ENCODE data around the gene ITM2B.

ITM2B gene

GRCh38 chr13:48268019-48268418 is 35.0 kb downstream of the ITM2B start:
- Histone ChIP-seq H3K79me2 (ENCODE audit: insufficient read depth, low read length) (no peaks in the 10 kb centered on the region), H3K4me3 (ENCODE audit: insufficient read depth, low read length, poor library complexity, severe bottlenecking) (no peak overlapping the region), H3K9me2 (replicated peaks; ENCODE audit: insufficient read depth, low read length) (no peaks in the 10 kb centered on the region), H3F3A (ENCODE audit: insufficient read depth) (no peaks in the 10 kb centered on the region), H3K9ac (ENCODE audit: low read length) (no peak overlapping the region), H2AFZ (ENCODE audit: low read depth, low read length, severe bottlenecking) (no peak overlapping the region), H4K20me1 (ENCODE audit: low read depth, low read length) (no peaks in the 10 kb centered on the region), H3K4me2 (ENCODE audit: low read depth, low read length, poor library complexity, severe bottlenecking) (no peak overlapping the region), H3K27ac (ENCODE audit: low read depth, low read length) (no peak overlapping the region), H3K27me3 (ENCODE audit: low read length) (no peaks in the 10 kb centered on the region), H3K36me3 (ENCODE audit: low read length) (no peaks in the 10 kb centered on the region; the same call in 1 of the 2 replicates), H3K9me3 (ENCODE audit: insufficient read depth, low read length) (no peaks in the 10 kb centered on the region)
- TF ChIP-seq, protein P1, sequence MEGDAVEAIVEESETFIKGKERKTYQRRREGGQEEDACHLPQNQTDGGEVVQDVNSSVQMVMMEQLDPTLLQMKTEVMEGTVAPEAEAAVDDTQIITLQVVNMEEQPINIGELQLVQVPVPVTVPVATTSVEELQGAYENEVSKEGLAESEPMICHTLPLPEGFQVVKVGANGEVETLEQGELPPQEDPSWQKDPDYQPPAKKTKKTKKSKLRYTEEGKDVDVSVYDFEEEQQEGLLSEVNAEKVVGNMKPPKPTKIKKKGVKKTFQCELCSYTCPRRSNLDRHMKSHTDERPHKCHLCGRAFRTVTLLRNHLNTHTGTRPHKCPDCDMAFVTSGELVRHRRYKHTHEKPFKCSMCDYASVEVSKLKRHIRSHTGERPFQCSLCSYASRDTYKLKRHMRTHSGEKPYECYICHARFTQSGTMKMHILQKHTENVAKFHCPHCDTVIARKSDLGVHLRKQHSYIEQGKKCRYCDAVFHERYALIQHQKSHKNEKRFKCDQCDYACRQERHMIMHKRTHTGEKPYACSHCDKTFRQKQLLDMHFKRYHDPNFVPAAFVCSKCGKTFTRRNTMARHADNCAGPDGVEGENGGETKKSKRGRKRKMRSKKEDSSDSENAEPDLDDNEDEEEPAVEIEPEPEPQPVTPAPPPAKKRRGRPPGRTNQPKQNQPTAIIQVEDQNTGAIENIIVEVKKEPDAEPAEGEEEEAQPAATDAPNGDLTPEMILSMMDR (IDR thresholded peaks at IDR 0.05; ENCODE audit: insufficient read depth, low read length, poor library complexity, severe bottlenecking): no peak
- TF ChIP-seq EZH2phosphoT487 (conservative IDR thresholded peaks at IDR 0.05; ENCODE audit: low read length): no peak

DNA sequence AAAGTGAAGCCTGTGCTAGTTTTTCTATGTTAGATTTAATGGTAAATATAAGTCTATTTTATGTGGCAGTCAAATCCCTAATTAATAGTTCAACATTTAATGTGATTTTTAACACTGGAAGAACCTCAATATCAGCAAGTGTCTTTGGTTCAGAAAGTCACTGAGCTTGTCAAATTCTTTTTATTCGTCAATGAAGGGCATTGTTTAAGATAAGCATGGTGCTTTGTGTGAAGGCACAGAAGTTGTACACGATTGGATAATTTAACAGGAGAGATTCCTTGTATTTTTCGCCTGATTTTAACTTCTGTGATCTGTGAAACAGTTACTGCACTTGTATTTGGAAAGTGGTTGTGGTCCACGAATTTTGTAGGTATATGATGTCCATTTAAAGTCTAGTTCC is 40.3 kb downstream of the ITM2B start:
- H4K20me1 ChIP-seq (ENCODE audit: low read depth, low read length): no peaks in the 10 kb centered on the region
- H3K27ac ChIP-seq (ENCODE audit: low read depth, low read length): no peak overlapping the region
- no peaks in the 10 kb centered on the region for H3K9me2 ChIP-seq (replicated peaks; ENCODE audit: insufficient read depth, low read length)
- no peak overlapping the region for H3K9ac ChIP-seq (ENCODE audit: low read length)
- H3K4me3 ChIP-seq (ENCODE audit: insufficient read depth, low read length, poor library complexity, severe bottlenecking): no peak overlapping the region
- H3K4me2 ChIP-seq (ENCODE audit: low read depth, low read length, poor library complexity, severe bottlenecking): no peak overlapping the region
- H3K9me3 ChIP-seq (ENCODE audit: insufficient read depth, low read length): no peaks in the 10 kb centered on the region
- no peaks in the 10 kb centered on the region for H3K79me2 ChIP-seq (ENCODE audit: insufficient read depth, low read length)
- TF ChIP-seq, protein P1 (IDR thresholded peaks at IDR 0.05; ENCODE audit: insufficient read depth, low read length, poor library complexity, severe bottlenecking): no peak
- TF ChIP-seq EZH2phosphoT487 (conservative IDR thresholded peaks at IDR 0.05; ENCODE audit: low read length): no peak
- no peak overlapping the region for H2AFZ ChIP-seq (ENCODE audit: low read depth, low read length, severe bottlenecking)
- H3K27me3 ChIP-seq (ENCODE audit: low read length): no peaks in the 10 kb centered on the region
- H3K36me3 ChIP-seq (ENCODE audit: low read length): no peaks in the 10 kb centered on the region
- H3F3A ChIP-seq (ENCODE audit: insufficient read depth): no peaks in the 10 kb centered on the region

- Histone ChIP-seq H3K4me2 (ENCODE audit: low read depth, low read length, poor library complexity, severe bottlenecking) (no peak overlapping the region), H3K9me2 (replicated peaks; ENCODE audit: insufficient read depth, low read length) (no peaks in the 10 kb centered on the region), H3K4me3 (ENCODE audit: insufficient read depth, low read length, poor library complexity, severe bottlenecking) (no peak overlapping the region), H3K27me3 (ENCODE audit: low read length) (no peaks in the 10 kb centered on the region), H2AFZ (ENCODE audit: low read depth, low read length, severe bottlenecking) (no peak overlapping the region), H3K9ac (ENCODE audit: low read length) (no peak overlapping the region), H3K36me3 (ENCODE audit: low read length) (no peaks in the 10 kb centered on the region), H3K79me2 (ENCODE audit: insufficient read depth, low read length) (no peaks in the 10 kb centered on the region), H3K9me3 (ENCODE audit: insufficient read depth, low read length) (no peaks in the 10 kb centered on the region), H4K20me1 (ENCODE audit: low read depth, low read length) (no peaks in the 10 kb centered on the region), H3K27ac (ENCODE audit: low read depth, low read length) (no peak overlapping the region), H3F3A (ENCODE audit: insufficient read depth) (no peaks in the 10 kb centered on the region)
- TF ChIP-seq, protein P1 (IDR thresholded peaks at IDR 0.05; ENCODE audit: insufficient read depth, low read length, poor library complexity, severe bottlenecking): no peak
- no peak for TF ChIP-seq EZH2phosphoT487 (conservative IDR thresholded peaks at IDR 0.05; ENCODE audit: low read length)
Measured at GRCh38 chr13:48275507-48275906, 42.5 kb downstream of the ITM2B start.

All from SU-DHL-6 (cell line).